CD4-positive, alpha-beta T cell (primary cell): ENCODE measurements around the gene DDI1. TPM values are rescaled to one million over a fixed set of nuclear protein-coding genes. Genes with fewer than 3 reads are reported as not detected.
A peak's percentile ranks its signal among the peaks of the same experiment; 100 is the strongest.

ENCODE experiments used
- ATAC-seq: fragments of 200-7000 bp; cut with Tn5 transposase; one replicate; pipeline ENCODE4 v1.10.0; 2022; ENCODE audit warnings: mild to moderate bottlenecking; ENCODE audit not compliant: poor library complexity
- CTCF ChIA-PET: fragments of 350-600 bp; sonication (Branson Sonifier 250); formaldehyde crosslinking; loops from one replicate; lab custom pipeline; 2021; ENCODE audit warnings: antibody characterized with exemption, inconsistent platforms; lab: Charles Lee
- POLR2A ChIA-PET: fragments of 350-600 bp; sonication (Branson Sonifier 250); formaldehyde crosslinking; loops from one replicate; lab custom pipeline; 2021; ENCODE audit warnings: antibody characterized with exemption, inconsistent platforms; lab: Charles Lee
- DNase-seq, 14 experiments: peaks; one replicate each; pipeline ENCODE4 v3.0.0-alpha.2; 2013 to 2020; ENCODE audit warnings: mixed read lengths in 2 of 14
- H3K27ac ChIP-seq, 2 donors: one replicate each; pipeline versions ENCODE4 v1.5.1 to v1.7.0; 2013; ENCODE audit warnings: low read length in 2 of 2, low read depth in 1 of 2, mild to moderate bottlenecking in 1 of 2
- H3K27me3 ChIP-seq, 2 experiments: 1 replicate in 1 of 2; 2 replicates in 1 of 2; pipeline versions ENCODE4 v1.6.1 to v1.7.0; 2013; ENCODE audit warnings: low read length in 2 of 2, control low read depth in 1 of 2, mild to moderate bottlenecking in 1 of 2, moderate library complexity in 1 of 2; ENCODE audit not compliant: insufficient read depth in 2 of 2, control insufficient read depth in 1 of 2
- H3K36me3 ChIP-seq: one replicate; pipeline ENCODE4 v1.6.1; 2013; ENCODE audit warnings: low read length, control low read depth; ENCODE audit not compliant: insufficient read depth
- H3K4me1 ChIP-seq: one replicate; pipeline ENCODE4 v1.6.1; 2013; ENCODE audit warnings: low read length, control low read depth; ENCODE audit not compliant: insufficient read depth
- H3K4me3 ChIP-seq: one replicate; pipeline ENCODE4 v1.5.1; 2013; ENCODE audit warnings: mild to moderate bottlenecking, low read length, moderate library complexity
- H3K9me3 ChIP-seq, 2 experiments: 1 replicate in 1 of 2; 2 replicates in 1 of 2; pipeline versions ENCODE4 v1.6.1 to v1.7.0; 2013; ENCODE audit warnings: low read length in 2 of 2, mild to moderate bottlenecking in 2 of 2, control low read depth in 1 of 2, moderate library complexity in 1 of 2; ENCODE audit not compliant: control insufficient read depth in 1 of 2, insufficient read depth in 1 of 2
- H3K27ac Mint-ChIP-seq: one replicate; pipeline ENCODE4 v1.8.0; 2020; ENCODE audit warnings: mixed read lengths
- H3K27me3 Mint-ChIP-seq: one replicate; pipeline ENCODE4 v1.8.0; 2021; ENCODE audit warnings: mixed read lengths
- H3K36me3 Mint-ChIP-seq: one replicate; pipeline ENCODE4 v1.8.0; 2021; ENCODE audit warnings: low read depth, mixed read lengths
- H3K4me1 Mint-ChIP-seq: one replicate; pipeline ENCODE4 v1.8.0; 2021; ENCODE audit warnings: low read depth, mixed read lengths
- H3K4me3 Mint-ChIP-seq: one replicate; pipeline ENCODE4 v1.8.0; 2020; ENCODE audit warnings: mild to moderate bottlenecking, mixed read lengths
- H3K9me3 Mint-ChIP-seq: one replicate; pipeline ENCODE4 v1.8.0; 2020; ENCODE audit warnings: mixed read lengths
- CTCF ChIP-seq: fragments of 200-600 bp; IDR thresholded peaks from one replicate; pipeline ENCODE4 v1.8.0; 2022; ENCODE audit warnings: antibody characterized with exemption, mild to moderate bottlenecking
- intact Hi-C, 2 experiments: fragments of 100-400 bp; cut with DNase I in 1 of 2; cut with micrococcal nuclease in 1 of 2; formaldehyde crosslinking; loops; one replicate each; pipeline versions ENCODE4 v1.15.1 to v1.9.0; 2023 to 2025; cut with DNase I, micrococcal nuclease
- total RNA-seq, 174 experiments: library from RNA in 2 of 174; stranded (reverse) in 2 of 174; gene quantifications; one replicate each; pipeline ENCODE4 v1.2.3 and lab custom pipeline; 2021 to 2026

The DDI1 gene
- total RNA-seq, 2 experiments from 2014 or later = not detected

- H3K36me3 Mint-ChIP-seq = no peaks in the 10 kb centered on the region
- Histone ChIP-seq H3K9me3 (no peaks in the 10 kb centered on the region), H3K4me1 (no peaks in the 10 kb centered on the region), H3K27ac (no peak overlapping the region), H3K4me3 (no peak overlapping the region), H3K27me3 (no peaks in the 10 kb centered on the region), H3K36me3 (no peaks in the 10 kb centered on the region)
- H3K9me3 Mint-ChIP-seq = peaks cover 2% of the 10 kb centered on the region
- no peaks in the 10 kb centered on the region for H3K27me3 Mint-ChIP-seq
- TF ChIP-seq CTCF = no peak
- intact Hi-C loops = no loop called here
- H3K4me3 Mint-ChIP-seq = no peak overlapping the region
- DNase-seq (no peak), ATAC-seq (no peak)
- ChIA-PET CTCF (no interaction called here), POLR2A (no interaction called here)
- H3K27ac Mint-ChIP-seq = no peak overlapping the region
- H3K4me1 Mint-ChIP-seq = no peaks in the 10 kb centered on the region
Measured at GRCh38 chr11:104067534-104067933, 31.1 kb downstream of the DDI1 start.

GRCh38 chr11:104073950-104074705, 37.7 kb downstream of the DDI1 start:
- Mint-ChIP-seq H3K9me3 (no peaks in the 10 kb centered on the region), H3K27ac (no peak overlapping the region), H3K4me3 (no peak overlapping the region), H3K4me1 (no peaks in the 10 kb centered on the region), H3K36me3 (no peaks in the 10 kb centered on the region), H3K27me3 (no peaks in the 10 kb centered on the region)
- Histone ChIP-seq H3K27me3 (no peaks in the 10 kb centered on the region), H3K27ac (no peak overlapping the region), H3K36me3 (no peaks in the 10 kb centered on the region), H3K9me3 (no peaks in the 10 kb centered on the region), H3K4me3 (no peak overlapping the region), H3K4me1 (no peaks in the 10 kb centered on the region)
- CTCF ChIA-PET = no interaction called here
- TF ChIP-seq CTCF = no peak
- POLR2A ChIA-PET = no interaction called here
- DNase-seq (peak in 3 of 14 experiments; percentile 9 to 46 (median 31)), ATAC-seq (no peak)
- intact Hi-C loops = no loop called here

GRCh38 chr11:104075091-104075490, 38.7 kb downstream of the DDI1 start:
- ChIA-PET CTCF (no interaction called here), POLR2A (no interaction called here)
- intact Hi-C loops = no loop called here
- Mint-ChIP-seq H3K27ac (no peak overlapping the region), H3K27me3 (no peaks in the 10 kb centered on the region), H3K36me3 (no peaks in the 10 kb centered on the region), H3K4me3 (no peak overlapping the region), H3K9me3 (no peaks in the 10 kb centered on the region), H3K4me1 (no peaks in the 10 kb centered on the region)
- no peak for DNase-seq
- ATAC-seq = no peak
- Histone ChIP-seq H3K9me3 (no peaks in the 10 kb centered on the region), H3K4me1 (no peaks in the 10 kb centered on the region), H3K27me3 (no peaks in the 10 kb centered on the region), H3K36me3 (no peaks in the 10 kb centered on the region), H3K27ac (no peak overlapping the region), H3K4me3 (no peak overlapping the region)
- TF ChIP-seq CTCF = no peak
